ENCODE measurements around the gene ZNF622. TPM values are rescaled to one million over a fixed set of nuclear protein-coding genes. Genes with fewer than 3 reads are reported as not detected.
A peak's percentile ranks its signal among the peaks of the same experiment; 100 is the strongest.

ZNF622 gene
- polyA plus RNA-seq, 1 donor (not counting 4 experiments of a cell fraction or from before 2014, with no cell fraction given): 23.1 TPM

DNA sequence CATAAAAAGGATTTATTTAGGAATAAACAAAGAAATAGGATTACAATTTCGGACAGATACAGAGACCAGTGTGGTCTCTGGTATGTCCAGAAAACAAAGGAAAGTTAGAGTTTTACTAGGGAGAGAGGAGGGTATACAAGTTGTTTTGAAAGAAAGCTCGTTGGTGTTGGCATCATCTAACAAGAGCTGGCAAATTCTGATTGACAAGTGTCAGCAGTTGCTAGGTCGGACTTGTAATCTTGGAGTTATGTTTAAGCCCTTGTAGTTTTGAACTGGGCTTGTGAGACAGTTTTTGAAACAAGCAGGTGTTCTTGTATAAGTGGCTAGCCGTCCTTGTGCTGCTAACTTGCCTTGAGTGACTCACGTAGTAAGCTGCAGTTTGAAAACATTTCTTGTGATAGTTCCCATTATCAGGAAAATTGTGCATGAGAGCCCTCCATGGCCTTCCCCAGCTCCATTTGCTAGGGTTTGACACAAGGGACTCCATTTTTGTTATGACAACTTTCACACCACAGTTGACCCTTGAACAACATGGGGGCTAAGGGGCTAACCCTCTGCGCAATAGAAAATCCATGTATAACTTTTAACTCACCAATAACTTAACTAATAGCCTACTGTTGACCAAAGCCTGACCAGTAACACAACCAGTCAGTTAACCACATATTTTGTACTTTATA is 48.1 kb downstream of the ZNF622 start:
- DNase-seq (ENCODE audit: low read depth, low spot score) (no peak), FAIRE-seq (peak; percentile 36)
- Histone ChIP-seq H3K27ac (ENCODE audit: control insufficient read depth, insufficient read depth, low read length) (no peak overlapping the region), H2AFZ (ENCODE audit: control insufficient read depth, low read length) (no peak overlapping the region), H3K4me1 (ENCODE audit: control insufficient read depth, extremely low read depth, insufficient read depth, low read length) (peaks cover 15% of the 10 kb centered on the region), H3K36me3 (ENCODE audit: control insufficient read depth in 2 of 2, extremely low read depth in 1 of 2, insufficient read depth in 2 of 2, low read length in 2 of 2) (no peaks in the 10 kb centered on the region), H3K4me2 (ENCODE audit: control insufficient read depth, extremely low read depth, insufficient read depth, low read depth, low read length) (no peak overlapping the region), H3K9me3 (ENCODE audit: control insufficient read depth, low read depth, low read length) (no peaks in the 10 kb centered on the region), H3K9ac (ENCODE audit: control insufficient read depth, extremely low read depth, insufficient read depth, low read length) (no peak overlapping the region), H3K4me3 (ENCODE audit: control insufficient read depth in 2 of 3, extremely low read depth in 1 of 3, insufficient read depth in 2 of 3, low read depth in 1 of 3, low read length in 3 of 3) (no peak overlapping the region), H4K20me1 (ENCODE audit: control insufficient read depth, extremely low read depth, insufficient read depth, low read length) (no peaks in the 10 kb centered on the region), H3K79me2 (ENCODE audit: control insufficient read depth, insufficient read depth, low read length) (no peaks in the 10 kb centered on the region), H3K27me3 (ENCODE audit: control insufficient read depth, extremely low read depth, insufficient read depth, low read length) (no peaks in the 10 kb centered on the region), H3K9me1 (ENCODE audit: control insufficient read depth, extremely low read depth, insufficient read depth, low read length) (no peaks in the 10 kb centered on the region)
- dilution Hi-C loops (cut with MboI; ENCODE audit: extremely low pct_ligation_motif_present, low sequenced_read_pairs): no loop called here
- TF ChIP-seq EZH2 (IDR thresholded peaks at IDR 0.05; ENCODE audit: low read length): no peak
- TF ChIP-seq CTCF (optimal IDR thresholded peaks at IDR 0.05 in 1 of 3, IDR thresholded peaks at IDR 0.05 in 1 of 3, conservative IDR thresholded peaks at IDR 0.05 in 1 of 3; ENCODE audit: extremely low read depth in 1 of 3, insufficient read depth in 2 of 3, low read length in 3 of 3): no peak

DNA sequence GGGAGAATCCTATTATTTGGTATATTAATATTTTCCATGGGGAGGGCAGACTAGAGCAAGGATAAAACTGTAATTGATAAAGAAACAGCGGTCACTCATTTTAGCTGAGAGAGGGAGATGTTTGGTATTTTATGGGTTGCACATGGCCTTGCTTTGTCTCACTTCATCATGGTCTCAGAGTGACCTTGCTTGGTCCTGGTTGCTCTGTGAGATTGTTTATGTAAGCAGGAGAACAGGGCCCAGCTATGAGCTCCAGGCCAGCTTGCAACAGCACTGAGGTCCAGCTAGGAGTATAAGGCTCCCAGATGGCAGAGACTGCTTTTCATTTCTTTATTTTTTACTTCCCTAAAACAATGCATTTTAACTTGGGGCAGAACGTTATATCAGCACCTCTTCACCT is 50.7 kb downstream of the ZNF622 start:
- dilution Hi-C loops (cut with MboI; ENCODE audit: extremely low pct_ligation_motif_present, low sequenced_read_pairs): no loop called here
- Histone ChIP-seq H3K9me3 (ENCODE audit: control insufficient read depth, low read depth, low read length) (no peaks in the 10 kb centered on the region), H3K9ac (ENCODE audit: control insufficient read depth, extremely low read depth, insufficient read depth, low read length) (no peak overlapping the region), H4K20me1 (ENCODE audit: control insufficient read depth, extremely low read depth, insufficient read depth, low read length) (no peaks in the 10 kb centered on the region), H3K36me3 (ENCODE audit: control insufficient read depth in 2 of 2, extremely low read depth in 1 of 2, insufficient read depth in 2 of 2, low read length in 2 of 2) (no peaks in the 10 kb centered on the region), H3K4me2 (ENCODE audit: control insufficient read depth, extremely low read depth, insufficient read depth, low read depth, low read length) (no peak overlapping the region), H3K27ac (ENCODE audit: control insufficient read depth, insufficient read depth, low read length) (no peak overlapping the region), H3K4me1 (ENCODE audit: control insufficient read depth, extremely low read depth, insufficient read depth, low read length) (peaks cover 29% of the 10 kb centered on the region), H2AFZ (ENCODE audit: control insufficient read depth, low read length) (no peak overlapping the region), H3K79me2 (ENCODE audit: control insufficient read depth, insufficient read depth, low read length) (no peaks in the 10 kb centered on the region), H3K27me3 (ENCODE audit: control insufficient read depth, extremely low read depth, insufficient read depth, low read length) (no peaks in the 10 kb centered on the region), H3K4me3 (ENCODE audit: control insufficient read depth in 2 of 3, extremely low read depth in 1 of 3, insufficient read depth in 2 of 3, low read depth in 1 of 3, low read length in 3 of 3) (no peak overlapping the region), H3K9me1 (ENCODE audit: control insufficient read depth, extremely low read depth, insufficient read depth, low read length) (no peaks in the 10 kb centered on the region)
- DNase-seq (ENCODE audit: low read depth, low spot score) (no peak), FAIRE-seq (no peak)
- TF ChIP-seq CTCF (optimal IDR thresholded peaks at IDR 0.05 in 1 of 3, IDR thresholded peaks at IDR 0.05 in 1 of 3, conservative IDR thresholded peaks at IDR 0.05 in 1 of 3; ENCODE audit: extremely low read depth in 1 of 3, insufficient read depth in 2 of 3, low read length in 3 of 3): no peak

All from keratinocyte (primary cell).